KOPT-K1 (cell line): ENCODE results near the gene FALEC.
"Not testable (repeated sequence)": the region's sequence is repeated elsewhere in the genome, so short reads cannot be mapped to it uniquely, and the experiment has no call there.

Experiments
- H3K27ac ChIP-seq: fragments of 200-600 bp; sonication (generic); 2 replicates; pipeline ENCODE4 v1.5.1; 2016; ENCODE audit warnings: antibody characterized with exemption, mild to moderate bottlenecking, low read depth, low read length; ENCODE audit not compliant: poor library complexity, severe bottlenecking
- H3K36me3 ChIP-seq: fragments of 200-600 bp; sonication (generic); 2 replicates; pipeline ENCODE4 v1.5.1; 2017; ENCODE audit warnings: antibody characterized with exemption, mild to moderate bottlenecking, low read length, moderate library complexity; ENCODE audit not compliant: insufficient read depth
- H3K9me3 ChIP-seq: fragments of 200-600 bp; sonication (generic); 2 replicates; pipeline ENCODE4 v1.5.1; 2017; ENCODE audit warnings: antibody characterized with exemption, low read length, mild to moderate bottlenecking; ENCODE audit not compliant: insufficient read depth, poor library complexity, severe bottlenecking

Gene FALEC

DNA sequence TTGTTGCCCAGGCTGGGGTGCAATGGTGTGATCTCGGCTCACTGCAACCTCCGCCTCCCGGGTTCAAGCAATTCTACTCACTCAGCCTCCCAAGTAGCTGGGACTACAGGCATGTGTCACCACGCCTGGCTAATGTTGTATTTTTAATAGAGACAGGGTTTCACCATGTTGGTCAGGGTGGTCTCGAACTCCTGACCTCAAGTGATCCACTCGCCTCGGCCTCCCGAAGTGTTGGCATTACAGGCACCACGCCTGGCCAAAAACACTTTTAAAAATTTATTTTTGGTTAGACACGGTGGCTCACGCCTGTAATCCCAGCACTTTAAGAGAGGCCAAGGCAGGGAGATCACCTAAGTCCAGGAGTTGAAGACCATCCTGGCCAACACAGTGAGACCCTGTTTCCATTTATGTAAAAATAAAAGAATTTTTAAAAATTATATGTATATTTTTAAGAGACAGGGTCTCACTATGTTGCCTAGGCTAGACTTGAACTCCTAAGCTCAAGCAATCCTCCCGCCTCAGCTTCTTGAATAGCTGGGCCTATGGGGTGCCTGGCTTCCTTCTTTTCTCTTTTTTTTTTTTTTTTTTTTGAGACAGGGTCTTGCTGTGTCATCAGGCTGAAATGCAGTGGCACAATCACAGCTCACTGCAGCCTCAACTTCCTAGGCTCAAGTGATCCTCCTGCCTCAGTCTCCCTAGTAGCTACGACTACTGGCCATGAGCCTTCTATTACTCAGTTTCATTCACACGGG is 49.9 kb downstream of the FALEC start:
- not testable (repeated sequence) for H3K36me3 ChIP-seq, H3K9me3 ChIP-seq, H3K27ac ChIP-seq

DNA sequence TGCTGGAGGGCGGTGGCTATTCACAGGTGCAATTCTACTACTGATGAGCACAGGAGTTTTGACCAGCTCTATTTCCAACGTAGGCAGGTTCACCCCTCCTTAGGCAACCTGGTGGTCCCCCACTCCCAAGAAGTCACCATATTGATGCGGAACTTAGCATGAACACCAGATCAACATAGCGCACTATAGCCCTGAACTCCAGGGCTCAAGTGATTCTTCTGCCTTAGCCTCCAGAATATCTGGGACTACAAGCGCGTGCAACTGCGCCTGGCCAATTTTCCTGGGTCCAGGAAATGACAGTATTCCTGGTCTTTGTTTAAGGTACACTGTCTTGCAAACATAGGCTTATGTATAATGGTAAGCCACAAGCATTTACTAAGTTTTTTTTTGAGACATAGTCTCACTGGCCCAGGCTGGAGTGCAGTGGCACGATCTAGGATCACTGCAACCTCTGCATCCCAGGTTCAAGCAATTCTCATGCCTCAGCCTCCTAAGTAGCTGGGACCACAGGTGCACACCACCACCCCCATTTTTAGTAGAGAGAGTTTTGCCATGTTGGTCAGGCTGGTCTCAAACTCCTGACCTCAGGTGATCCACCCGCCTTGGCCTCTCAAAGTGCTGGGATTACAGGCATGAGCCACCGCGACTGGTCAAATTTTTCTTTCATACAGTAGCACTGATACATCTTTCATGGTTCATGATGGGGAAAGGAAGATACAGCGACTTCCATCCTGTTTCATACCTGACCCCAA is 51.2 kb downstream of the FALEC start:
- Histone ChIP-seq H3K9me3 (no peaks in the 10 kb centered on the region), H3K36me3 (peaks cover 11% of the 10 kb centered on the region), H3K27ac (peak overlapping the region; percentile 84)

GRCh38 chr1:150567341-150567716 is 51.8 kb downstream of the FALEC start:
- Histone ChIP-seq H3K36me3 (peaks cover 16% of the 10 kb centered on the region), H3K27ac (peak overlapping the region; percentile 84), H3K9me3 (no peaks in the 10 kb centered on the region)

GRCh38 chr1:150567717-150568593 is 52.4 kb downstream of the FALEC start:
- no peaks in the 10 kb centered on the region for H3K9me3 ChIP-seq
- H3K36me3 ChIP-seq = peaks cover 22% of the 10 kb centered on the region
- peak overlapping the region; percentile 84 for H3K27ac ChIP-seq

- peaks cover 29% of the 10 kb centered on the region for H3K36me3 ChIP-seq
- no peaks in the 10 kb centered on the region for H3K9me3 ChIP-seq
- peak overlapping the region; percentile 84 for H3K27ac ChIP-seq
Measured at GRCh38 chr1:150568594-150568966, 53.0 kb downstream of the FALEC start.

GRCh38 chr1:150572918-150573647 is 57.5 kb downstream of the FALEC start:
- H3K36me3 ChIP-seq = peaks cover 74% of the 10 kb centered on the region
- H3K27ac ChIP-seq = no peak overlapping the region
- no peaks in the 10 kb centered on the region for H3K9me3 ChIP-seq

DNA sequence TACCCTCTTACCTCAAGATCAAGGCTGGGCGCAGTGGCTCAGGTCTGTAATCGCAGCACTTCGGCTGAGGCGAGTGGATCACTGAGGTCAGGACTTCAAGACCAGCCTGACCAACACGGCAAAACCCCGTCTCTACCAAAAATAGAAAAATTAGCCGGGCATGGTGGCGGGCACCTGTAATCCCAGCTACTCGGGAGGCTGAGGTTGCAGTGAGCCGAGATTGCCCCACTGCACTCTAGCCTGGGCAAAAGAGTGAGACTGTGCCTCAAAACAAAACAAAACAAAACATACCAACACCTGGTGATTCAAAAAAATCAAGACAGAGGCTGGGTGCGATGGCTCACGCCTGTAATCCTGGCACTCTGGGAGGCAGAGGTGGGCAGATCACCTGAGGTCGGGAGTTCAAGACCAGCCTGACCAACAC is 58.1 kb downstream of the FALEC start:
- peaks cover 79% of the 10 kb centered on the region for H3K36me3 ChIP-seq
- not testable (repeated sequence) for H3K27ac ChIP-seq

GRCh38 chr1:150574260-150575071 is 58.9 kb downstream of the FALEC start:
- Histone ChIP-seq H3K27ac (no peak overlapping the region), H3K36me3 (peaks cover 81% of the 10 kb centered on the region), H3K9me3 (no peaks in the 10 kb centered on the region)

More for the DNA sequence above, 58.1 kb downstream of the FALEC start:
- H3K9me3 ChIP-seq = not testable (repeated sequence)

GRCh38 chr1:150575072-150575489 is 59.5 kb downstream of the FALEC start:
- Histone ChIP-seq H3K27ac (peak overlapping the region; percentile 2), H3K9me3 (no peaks in the 10 kb centered on the region), H3K36me3 (peaks cover 81% of the 10 kb centered on the region)

DNA sequence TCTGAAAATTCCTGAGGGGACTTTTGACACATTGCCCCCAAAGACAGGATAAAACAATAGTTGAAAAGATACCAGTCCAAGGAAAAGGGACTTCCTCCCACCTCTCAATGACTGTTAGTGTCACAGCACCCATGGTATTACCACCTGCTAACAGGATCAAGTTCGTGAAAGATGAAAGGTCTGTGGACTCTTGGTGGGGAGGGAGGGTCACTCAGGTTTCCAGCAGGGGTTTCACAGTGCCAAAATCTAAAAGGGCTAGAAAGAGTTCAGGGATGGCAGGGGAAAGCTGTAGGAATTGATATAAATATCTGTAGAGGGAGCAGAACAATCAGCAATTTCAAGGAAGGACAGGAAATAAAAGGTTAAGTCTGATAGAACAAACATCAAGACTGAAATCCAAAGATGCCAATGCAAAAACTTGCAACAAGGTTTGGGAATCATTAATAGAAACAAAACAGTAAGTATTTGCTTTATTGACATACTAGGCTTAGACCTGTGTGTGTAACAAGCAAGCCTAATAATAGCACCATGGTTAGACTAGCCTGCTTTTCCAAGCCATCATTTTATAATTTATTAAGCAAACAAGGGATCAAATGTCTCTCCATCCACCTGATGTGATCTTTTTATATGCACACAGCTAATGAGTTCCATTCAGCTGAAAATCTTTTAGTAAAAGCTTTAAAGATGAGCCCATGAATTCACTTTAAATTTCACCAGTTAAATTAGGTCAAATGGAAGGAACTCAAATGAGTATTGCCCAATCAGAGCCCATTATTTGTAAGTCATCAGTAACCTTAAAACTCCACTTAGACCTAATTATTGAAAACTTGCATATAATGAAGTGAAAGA is 60.2 kb downstream of the FALEC start:
- H3K9me3 ChIP-seq = no peaks in the 10 kb centered on the region
- H3K27ac ChIP-seq = peak overlapping the region; percentile 2
- peaks cover 81% of the 10 kb centered on the region for H3K36me3 ChIP-seq

GRCh38 chr1:150576367-150576711 is 60.8 kb downstream of the FALEC start:
- Histone ChIP-seq H3K36me3 (peaks cover 75% of the 10 kb centered on the region), H3K27ac (no peak overlapping the region), H3K9me3 (no peaks in the 10 kb centered on the region)

- peaks cover 69% of the 10 kb centered on the region for H3K36me3 ChIP-seq
- H3K27ac ChIP-seq = peak overlapping the region; percentile 94
- no peaks in the 10 kb centered on the region for H3K9me3 ChIP-seq
Measured at GRCh38 chr1:150576794-150577556, 61.4 kb downstream of the FALEC start.
